Embryonic facial prominence (tissue), 1 donor: ENCODE data around the gene ACTR3C.

Source experiments
- DNase-seq: peaks from one replicate; pipeline ENCODE4 v3.0.0-alpha.2; 2016; ENCODE audit errors: extremely low spot score

Gene ACTR3C

DNA sequence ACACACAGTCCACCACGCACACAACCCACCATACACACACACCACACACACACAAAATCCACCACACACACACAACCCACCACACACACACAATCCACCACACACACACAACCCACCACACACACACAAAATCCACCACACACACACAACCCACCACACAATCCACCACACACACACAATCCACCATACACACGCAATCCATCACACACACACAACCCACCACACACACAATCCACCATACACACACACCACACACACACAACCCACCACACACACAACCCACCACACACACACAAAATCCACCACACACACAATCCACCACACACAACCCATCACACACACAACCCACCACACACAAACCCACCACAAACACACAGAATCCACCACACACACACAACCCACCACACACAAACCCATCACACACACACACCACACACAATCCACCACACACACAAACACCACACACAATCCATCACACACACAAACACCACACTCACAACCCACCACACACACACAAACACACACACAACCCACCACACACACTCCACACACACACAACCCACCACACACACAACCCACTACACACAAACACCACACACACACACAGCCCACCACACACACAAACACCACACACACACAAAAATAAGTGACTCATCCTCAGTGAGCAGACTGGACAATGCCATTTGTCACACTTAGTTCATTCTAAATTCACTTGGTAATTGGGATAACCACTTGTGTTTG, 36.4 kb upstream of the ACTR3C start:
- DNase-seq: no peak

DNA sequence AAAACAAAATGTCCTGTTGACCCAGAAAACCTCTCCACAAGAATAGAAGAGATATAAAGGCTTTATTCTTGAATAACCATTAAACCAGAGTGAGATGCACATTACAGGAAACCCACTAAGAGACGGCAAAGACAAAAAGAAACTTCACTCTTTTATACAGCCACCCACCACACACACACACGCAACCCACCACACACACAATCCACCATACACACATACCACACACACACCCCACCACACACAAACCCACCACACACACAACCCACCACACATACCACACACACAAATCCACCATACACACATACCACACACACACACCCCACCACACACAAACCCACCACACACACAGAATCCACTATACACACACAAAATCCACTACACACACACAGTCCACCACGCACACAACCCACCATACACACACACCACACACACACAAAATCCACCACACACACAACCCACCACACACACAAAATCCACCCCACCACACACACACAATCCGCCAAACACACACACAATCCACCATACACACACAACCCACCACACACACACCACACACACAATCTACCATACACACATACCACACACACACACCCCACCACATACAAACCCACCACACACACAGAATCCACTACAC, 35.8 kb upstream of the ACTR3C start:
- no peak for DNase-seq

DNA sequence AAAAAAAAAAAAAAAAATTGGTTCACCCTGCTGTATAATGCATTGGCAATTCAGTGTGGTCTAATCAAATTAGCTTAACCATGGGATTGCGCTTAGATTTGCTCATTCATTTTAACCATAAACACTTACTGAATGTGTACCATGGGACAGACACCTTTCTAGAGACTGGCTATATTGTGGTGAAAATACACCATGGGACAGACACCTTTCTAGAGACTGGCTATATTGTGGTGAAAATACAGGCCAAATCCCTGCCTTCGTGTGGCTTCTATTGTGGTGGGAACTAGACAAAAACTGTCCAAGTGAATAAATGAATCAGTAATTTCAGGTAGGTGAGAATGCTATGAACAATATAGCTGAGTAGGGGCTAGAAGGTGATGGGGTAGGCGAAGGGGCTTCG, 35.1 kb upstream of the ACTR3C start:
- no peak for DNase-seq

DNA sequence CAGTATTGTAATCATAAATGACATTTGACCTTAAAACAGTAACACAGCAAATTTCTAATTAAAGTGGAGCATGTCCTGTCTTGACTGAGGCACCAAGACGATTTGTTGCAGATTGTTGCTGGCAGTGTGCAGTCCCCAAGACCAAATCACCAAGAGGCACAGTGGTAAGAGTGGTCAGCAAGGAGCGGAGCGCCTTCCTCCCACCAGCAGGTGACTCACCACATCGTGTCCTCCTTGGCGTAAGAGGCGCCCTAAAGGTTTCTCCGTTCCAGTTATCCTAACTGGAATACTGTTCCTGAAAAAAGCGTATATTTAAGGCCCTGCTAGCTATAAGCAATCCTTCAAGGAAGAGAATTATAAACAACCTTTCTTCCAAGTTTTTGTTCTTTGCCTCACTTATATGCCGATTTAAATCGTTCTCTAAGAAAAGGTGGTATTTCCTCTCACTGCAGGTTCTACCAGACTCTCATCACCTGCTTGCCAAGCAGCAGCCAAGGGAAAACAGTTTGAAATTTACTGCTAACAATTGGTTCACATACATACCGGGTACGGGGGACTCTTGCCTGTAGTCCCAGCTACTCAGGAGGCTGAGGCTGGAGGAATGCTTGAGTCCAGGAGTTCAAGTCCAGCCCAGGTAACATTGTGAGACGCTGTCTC, 34.6 kb upstream of the ACTR3C start:
- DNase-seq: no peak

DNA sequence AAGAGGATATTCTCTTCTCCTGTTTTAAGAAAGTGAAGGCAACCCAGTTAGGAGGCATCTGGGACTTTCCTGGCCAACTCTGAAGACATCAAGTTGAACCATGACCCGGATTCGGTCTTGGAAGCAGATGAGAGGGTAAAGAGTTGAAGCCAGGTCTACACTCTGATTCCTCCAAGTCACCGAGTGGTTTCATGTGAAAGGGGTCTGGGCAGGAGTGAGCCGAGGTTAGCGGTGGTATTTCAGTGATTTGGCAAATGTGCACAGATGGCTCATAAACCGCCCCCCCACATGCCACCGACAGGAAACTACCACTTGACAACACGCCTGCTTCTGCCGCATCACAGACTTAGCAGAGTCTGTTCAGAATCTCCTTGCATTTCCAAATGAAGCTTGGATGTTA, 33.9 kb upstream of the ACTR3C start:
- no peak for DNase-seq

DNA sequence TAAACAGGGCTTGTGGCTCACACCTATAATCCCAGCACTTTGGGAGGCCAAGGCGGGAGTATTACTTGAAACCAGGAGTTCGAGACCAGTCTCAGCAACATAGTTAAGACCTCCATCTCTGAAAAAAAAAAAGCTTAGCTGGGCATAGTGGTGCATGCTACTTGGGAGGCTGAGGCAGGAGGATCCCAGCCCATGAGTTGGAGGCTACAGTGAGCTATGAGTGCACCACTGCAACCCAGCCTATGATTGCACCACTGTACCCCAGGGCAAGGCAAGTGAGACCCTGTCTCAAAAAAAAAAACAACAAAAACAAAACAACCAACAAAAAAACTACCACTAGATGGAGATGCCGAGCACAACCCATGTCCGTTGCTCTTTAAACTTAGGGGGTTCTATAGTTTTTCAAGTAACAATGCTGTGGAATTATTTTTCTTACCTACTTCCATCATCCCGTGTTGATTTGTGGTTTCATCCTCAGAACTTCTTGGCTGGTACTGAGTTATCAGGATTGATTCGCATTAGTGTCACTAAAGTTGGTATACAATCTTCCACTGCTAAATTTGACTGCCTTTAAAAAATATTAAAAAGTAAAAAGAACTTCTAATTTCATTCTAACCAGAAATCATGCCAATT, 33.0 kb upstream of the ACTR3C start:
- no peak for DNase-seq

DNA sequence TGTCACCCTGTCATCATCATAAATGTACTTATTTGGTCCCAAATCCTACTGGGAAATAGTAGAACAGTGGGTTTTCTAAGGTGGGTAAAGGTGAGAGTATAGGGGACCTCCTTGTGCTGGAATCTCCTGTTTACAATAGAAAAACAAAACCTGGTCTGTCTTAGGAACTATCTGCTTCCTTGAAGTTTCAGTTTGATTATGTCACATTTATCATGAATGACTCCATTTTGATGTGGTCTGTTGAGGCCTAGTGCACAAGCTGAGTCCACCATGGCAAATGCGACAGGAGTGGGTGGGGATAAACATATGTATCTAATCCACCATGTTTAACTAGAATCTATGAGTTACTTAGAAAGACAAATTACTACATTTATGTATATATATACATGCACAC, 32.3 kb upstream of the ACTR3C start:
- DNase-seq: no peak

DNA sequence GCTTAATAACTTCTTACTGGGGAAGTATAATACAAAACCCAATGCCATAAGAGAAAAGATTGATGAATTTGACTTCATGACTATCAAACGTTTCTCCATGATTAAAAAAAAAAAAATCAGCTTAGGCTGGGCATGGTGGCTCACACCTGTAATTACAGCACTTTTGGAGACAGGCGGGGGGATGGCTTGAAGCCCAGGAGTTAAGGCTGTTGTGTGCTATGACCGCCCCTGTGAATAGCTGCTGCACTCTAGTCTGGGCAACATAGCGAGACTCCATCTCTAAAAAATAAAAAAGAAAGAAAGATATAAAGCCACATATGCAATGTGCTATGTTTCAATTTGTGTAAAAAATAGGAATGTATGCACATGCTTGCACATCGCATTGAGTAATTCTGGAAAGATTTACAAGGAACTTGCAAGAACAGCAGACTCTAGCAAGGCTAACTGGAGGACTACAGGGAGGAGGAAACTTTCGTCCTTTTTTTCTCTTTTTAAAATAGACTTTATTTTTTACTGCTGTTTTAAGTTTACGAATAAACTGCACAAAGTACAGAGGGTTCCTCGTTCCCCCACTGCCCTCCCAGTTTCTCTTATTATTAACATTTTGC, 28.3 kb upstream of the ACTR3C start:
- no peak for DNase-seq

DNA sequence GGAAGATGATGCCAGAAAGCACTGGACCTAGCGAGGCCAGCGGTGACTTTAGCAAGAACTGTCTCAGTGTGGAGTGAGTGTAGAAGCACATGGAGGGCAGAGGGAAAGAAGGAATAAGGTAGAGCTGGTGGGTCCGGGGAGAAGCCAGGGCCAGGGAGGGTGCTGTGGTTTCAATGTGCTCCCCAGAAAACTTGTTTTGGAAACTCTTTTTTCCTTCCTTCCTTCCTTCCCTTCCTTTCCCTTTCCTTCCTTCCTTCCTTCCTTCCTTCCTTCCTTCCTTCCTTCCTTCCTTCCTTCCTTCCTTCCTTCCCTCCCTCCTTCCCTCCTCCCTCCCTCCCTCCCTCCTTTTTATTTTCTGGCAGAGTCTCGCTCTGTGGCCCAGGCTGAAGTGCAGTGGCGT, 23.6 kb upstream of the ACTR3C start:
- no peak for DNase-seq

DNA sequence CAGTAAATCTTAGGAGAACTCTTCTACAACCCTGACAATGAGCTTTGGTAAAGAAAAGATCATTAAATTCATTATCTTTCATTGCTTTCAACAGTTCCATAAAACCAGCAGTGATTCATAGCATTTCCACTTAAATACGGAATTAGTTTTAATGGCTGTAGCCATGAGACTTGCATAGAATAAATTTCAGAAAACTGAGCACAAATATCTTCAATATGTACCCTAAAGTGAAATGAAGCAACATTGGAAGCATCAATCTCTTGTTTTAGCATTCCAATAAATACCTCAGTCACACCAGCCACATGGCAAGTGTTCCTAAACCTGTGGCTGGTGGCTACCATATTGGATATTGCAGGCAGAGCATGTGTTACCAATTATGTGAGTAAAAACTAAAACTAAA, 21.7 kb upstream of the ACTR3C start:
- DNase-seq: no peak

DNA sequence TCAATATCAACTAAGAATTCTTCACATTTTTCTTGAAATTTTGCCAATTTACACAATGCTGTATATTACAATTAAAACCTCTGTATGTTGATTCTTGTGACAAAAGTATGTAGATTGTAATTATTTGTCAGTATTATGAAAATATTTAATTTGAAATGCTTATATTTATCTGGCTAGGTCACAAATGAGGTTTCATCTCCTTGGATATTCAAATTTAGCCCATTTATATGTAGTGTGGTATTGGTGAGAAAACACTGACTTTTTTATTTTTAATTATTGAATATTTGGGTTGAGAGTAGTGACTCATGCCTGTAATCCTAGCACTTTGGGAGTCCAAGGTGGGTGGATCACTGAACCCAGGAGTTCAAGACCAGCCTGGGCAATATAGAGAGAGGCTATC, 21.0 kb upstream of the ACTR3C start:
- DNase-seq: no peak

DNA sequence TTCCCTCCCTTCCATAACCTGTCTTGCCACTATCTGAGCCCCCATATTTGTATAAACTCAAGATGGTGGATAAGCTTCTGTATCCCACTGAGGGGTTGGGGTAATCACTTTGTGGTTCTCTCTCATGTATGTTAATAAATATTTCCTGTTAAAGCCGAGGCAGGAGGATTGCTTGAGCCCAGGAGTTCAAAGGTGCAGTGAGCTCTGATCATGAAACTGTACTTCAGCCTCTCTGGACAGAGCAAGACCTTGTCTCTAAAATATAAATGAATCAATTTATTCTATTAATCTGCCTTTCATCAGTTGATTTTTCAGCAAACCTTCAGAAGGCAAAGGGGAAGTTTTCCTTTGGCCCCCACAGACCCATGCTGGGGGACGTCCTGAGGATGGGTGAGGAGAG, 19.9 kb upstream of the ACTR3C start:
- no peak for DNase-seq

DNA sequence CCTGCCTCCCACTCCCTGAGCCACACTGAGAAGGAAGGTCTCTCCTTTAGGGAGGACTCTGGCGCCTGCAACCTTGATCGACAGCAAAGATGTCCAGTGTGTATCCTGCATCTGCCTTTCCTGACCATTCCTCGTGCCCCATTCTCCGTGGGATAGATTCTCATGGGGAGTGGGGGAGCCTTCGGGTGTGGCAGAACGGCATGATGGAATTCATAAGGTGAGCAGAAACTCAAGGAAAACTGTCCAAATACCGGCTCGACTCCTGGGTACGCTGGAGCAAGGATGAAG, 18.7 kb upstream of the ACTR3C start:
- no peak for DNase-seq

DNA sequence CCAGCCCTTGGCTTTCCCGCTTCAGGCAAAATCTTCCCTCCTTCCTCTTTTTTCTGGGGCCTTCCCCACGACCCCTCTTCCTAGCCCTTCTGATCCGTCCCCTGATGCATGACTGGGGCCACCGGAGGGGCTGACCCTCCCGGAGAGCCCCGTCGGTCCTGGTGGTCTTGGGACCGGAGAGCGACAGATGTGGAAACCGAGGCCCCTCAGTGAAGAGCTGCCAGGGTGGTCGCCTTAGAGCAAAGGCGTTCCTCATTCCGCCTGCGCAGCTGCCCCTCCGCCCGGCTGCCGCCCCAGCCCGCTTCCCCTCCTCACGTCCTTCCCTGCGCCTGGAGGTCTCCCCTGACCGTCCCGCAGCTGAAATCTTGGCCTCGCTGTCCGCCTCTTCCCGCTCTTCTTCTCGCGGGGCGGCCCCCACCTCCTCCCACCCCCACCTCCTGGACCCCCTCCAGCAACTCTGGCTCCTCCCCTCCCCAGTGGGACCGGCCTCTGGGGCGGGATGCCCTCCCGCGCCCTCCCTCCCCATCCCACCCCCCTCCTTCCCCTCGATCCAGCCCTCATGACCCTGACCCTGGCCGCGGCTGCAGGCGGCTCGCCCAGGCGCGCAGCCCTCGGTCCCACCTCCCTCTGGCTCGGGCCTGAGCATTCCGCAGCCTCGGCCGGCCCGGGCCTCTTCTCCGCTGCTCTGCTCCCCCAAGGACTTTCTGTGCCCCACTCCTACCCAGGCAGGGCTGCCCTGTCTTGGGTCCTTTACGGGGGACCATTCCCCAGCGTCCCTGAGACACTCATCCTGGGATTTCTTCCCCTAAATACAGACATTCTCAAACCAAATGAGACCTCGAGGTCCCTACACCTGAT, 18.1 kb upstream of the ACTR3C start, which contains the start of gene RARRES2:
Gene RARRES2 (minus strand): TSS at position 367 of the 858 bp plus-strand sequence. CDS start 1,020 bp downstream, outside the sequence.
- no peak for DNase-seq

DNA sequence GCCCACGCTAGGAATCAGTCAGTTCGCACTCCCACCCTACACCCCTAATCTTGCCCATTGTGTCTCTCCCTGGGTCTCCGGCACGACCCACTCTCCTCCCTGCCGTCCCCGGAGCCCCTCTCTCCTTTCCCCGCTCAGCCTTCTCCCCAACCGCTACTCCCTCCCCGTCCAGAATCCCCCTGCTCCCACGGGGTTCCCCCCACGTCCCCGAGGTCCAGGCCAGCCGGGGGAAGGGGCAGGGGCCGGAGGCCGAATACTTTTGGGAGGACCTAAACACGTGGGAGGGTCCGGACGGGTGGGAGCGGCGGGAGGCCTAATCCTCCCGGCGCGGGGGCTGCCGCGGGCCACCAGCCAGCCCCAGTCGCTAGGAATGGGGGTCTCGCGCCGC, 17.5 kb upstream of the ACTR3C start:
- no peak for DNase-seq

DNA sequence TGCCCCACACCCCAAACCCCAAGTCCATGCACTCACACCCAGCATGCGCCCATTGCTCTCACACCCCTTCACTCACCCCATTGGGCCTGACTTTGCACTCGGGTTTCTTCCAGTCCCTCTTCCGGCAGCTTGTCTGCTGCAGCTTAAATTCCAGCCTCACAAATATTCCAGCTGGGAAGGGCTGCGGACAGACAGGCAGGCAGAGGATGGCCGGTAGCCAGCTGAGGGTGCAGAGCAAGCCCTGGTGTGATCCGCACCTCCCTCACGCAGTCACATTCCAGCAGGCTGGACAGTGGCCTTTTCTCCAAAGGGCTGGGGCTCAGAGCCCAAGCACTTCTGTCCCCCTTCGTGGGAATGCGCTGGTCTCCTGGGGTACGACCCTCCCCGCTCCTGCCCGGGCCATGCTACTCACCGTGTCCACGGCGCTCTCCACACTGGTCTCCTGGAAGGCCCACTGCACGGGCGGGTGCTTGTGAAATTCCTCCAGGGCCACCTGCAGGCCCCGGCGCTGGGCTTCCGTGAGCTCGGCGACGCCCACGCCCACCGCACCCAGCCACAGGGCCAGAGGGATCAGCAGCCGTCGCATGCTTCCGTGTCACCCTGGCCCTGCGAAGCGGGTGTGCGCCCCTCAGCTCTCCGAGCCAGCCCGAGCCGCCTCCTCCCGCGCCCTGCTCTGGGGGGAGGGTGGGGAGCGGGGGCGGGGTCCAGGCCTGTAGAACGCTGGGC, 16.8 kb upstream of the ACTR3C start:
- no peak for DNase-seq

DNA sequence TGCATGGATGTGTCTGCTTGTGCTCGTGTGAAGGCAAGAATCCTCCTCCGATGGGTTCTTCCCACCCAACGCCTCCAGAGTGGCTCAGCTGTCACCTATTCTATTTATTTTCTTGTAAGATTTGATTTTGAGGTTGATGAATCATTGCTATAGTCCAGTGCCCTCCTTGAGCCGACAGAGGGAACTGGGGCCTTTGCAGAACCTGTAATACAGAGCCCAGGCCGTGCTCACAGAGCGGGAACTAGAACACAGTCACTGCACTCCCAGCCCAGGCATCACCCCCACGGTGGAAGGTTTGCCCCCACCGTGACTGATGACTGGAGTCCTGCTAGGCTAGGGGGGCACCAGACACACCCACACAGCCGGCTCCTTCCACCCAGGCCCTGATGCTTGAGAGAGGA, 16.1 kb upstream of the ACTR3C start:
- DNase-seq: no peak

DNA sequence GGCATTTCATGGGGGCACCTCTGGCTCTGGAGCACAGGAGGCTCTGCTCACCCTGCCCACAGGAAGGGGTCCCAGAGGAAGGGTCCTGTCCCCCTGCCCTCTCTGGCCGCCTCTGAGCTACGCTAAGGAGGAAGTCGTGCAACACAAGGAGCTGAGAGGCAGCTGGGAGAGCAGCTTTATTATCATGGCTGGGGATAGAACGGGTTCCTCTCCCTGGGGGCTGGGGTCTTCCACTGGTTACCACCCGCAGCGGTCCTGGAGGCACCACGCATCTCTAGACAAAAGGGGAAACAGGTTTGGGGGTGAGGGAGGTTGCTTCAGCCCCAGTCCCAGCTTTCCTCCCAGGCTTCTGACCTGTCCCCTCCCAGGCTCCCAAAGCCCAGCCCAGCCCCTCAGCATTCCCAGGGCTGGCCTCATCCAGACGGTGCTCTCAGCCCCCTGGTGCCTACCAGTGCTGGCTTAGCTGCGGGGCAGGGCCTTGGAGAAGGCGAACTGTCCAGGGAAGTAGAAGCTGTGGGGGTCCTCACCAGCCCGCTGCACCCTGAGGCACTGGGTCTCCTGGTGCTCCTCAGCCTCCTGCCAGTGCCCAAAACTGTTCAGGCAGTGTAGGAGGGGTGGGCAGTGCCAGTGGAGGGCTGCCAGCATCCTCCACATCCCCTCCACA, 15.0 kb upstream of the ACTR3C start:
- DNase-seq: no peak

DNA sequence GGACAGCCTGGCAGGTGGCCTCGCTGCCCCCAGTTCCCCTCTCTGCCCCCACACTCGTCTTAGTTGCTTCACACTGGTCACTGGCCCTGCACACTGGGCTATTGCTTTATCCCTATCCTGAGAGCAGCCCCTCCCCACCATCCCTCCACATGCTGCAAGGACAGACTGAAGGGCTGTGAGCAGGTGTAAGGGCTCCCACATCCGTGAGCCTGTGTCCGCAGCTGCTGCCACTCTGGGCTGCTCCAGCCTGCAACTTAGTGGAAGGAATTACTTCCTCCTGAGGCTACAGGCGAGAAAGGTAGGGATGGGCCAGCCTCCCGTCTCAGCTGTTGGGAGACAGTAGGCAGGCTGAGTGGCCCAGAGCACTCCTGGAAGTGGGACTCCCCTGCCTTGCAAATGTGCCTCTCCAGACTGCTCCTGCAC, 14.3 kb upstream of the ACTR3C start:
- no peak for DNase-seq

DNA sequence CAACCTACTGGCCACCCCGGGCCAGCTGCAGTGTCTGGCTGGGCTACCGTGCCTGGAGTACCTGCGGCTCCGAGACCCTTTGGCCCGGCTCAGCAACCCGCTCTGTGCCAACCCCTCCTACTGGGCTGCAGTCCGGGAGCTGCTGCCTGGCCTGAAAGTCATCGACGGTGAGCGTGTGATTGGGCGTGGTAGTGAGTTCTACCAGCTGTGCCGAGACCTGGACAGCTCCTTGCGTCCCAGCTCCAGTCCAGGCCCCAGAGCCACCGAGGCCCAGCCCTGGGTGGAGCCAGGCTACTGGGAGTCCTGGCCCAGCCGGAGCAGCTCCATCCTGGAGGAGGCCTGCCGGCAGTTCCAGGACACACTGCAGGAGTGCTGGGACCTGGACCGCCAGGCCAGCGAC, 13.8 kb upstream of the ACTR3C start:
- DNase-seq: no peak
